Smooth muscle cell (in vitro differentiated cells): ENCODE measurements around the gene FCMR. TPM values are rescaled to one million over a fixed set of nuclear protein-coding genes. Genes with fewer than 3 reads are reported as not detected.

Experiments
- DNase-seq: peaks from one replicate; lab custom pipeline; 2025; ENCODE audit not compliant: unreplicated experiment; lab: John Stamatoyannopoulos, UW
- H2AFZ ChIP-seq: fragments of 200-600 bp; sonication (generic); 2 replicates; pipeline ENCODE4 v1.6.0; 2016; ENCODE audit warnings: antibody characterized with exemption, low read depth, mild to moderate bottlenecking
- H3F3A ChIP-seq: fragments of 200-600 bp; sonication (generic); 2 replicates; pipeline ENCODE4 v1.6.0; 2017; ENCODE audit warnings: antibody characterized with exemption, low read depth
- H3K27ac ChIP-seq: fragments of 200-600 bp; sonication (generic); 2 replicates; pipeline ENCODE4 v1.5.1; 2016; ENCODE audit warnings: low read depth, mild to moderate bottlenecking
- H3K27me3 ChIP-seq: fragments of 200-600 bp; sonication (generic); 2 replicates; pipeline ENCODE4 v1.6.1; 2016; ENCODE audit warnings: low read depth, mild to moderate bottlenecking
- H3K36me3 ChIP-seq: fragments of 200-600 bp; sonication (generic); 2 replicates; pipeline ENCODE4 v1.5.1; 2016; ENCODE audit warnings: low read depth
- H3K4me1 ChIP-seq: fragments of 200-600 bp; sonication (generic); 2 replicates; pipeline ENCODE4 v1.5.1; 2016; ENCODE audit warnings: low read depth
- H3K4me2 ChIP-seq: fragments of 200-600 bp; sonication (generic); 2 replicates; pipeline ENCODE4 v1.6.0; 2016; ENCODE audit warnings: mild to moderate bottlenecking
- H3K4me3 ChIP-seq: fragments of 200-600 bp; sonication (generic); 2 replicates; pipeline ENCODE4 v1.5.1; 2016; ENCODE audit warnings: mild to moderate bottlenecking
- H3K79me2 ChIP-seq: fragments of 200-600 bp; sonication (generic); 2 replicates; pipeline ENCODE4 v1.6.0; 2016; ENCODE audit warnings: low read depth, mild to moderate bottlenecking
- H3K9ac ChIP-seq: fragments of 200-600 bp; sonication (generic); 2 replicates; pipeline ENCODE4 v1.6.0; 2016; ENCODE audit warnings: low read depth
- H3K9me3 ChIP-seq: fragments of 200-600 bp; sonication (generic); replicated peaks from 2 replicates; pipeline ENCODE4 v1.5.1; 2016; ENCODE audit warnings: low read depth
- H4K20me1 ChIP-seq: fragments of 200-600 bp; sonication (generic); 2 replicates; pipeline ENCODE4 v1.6.0; 2016; ENCODE audit warnings: low read depth
- CTCF ChIP-seq: fragments of 200-600 bp; sonication (generic); IDR thresholded peaks from 2 replicates; pipeline ENCODE4 v1.5.1; 2017; ENCODE audit warnings: borderline replicate concordance, mild to moderate bottlenecking, antibody characterized with exemption; ENCODE audit not compliant: insufficient read depth, poor library complexity, severe bottlenecking
- WGBS: methylation state at CpG from one replicate; pipeline ENCODE4 v1.1.7; 2016; ENCODE audit warnings: low lambda C conversion rate; 5-methylcytosine and 5-hydroxymethylcytosine counted together
- polyA plus RNA-seq: library from polyadenylated mRNA; unstranded; fragments of >200 nt; fragmentation: Nextera tagmentation; extraction: Ambion mirVana; gene quantifications from 2 replicates; pipeline ENCODE4 v1.2.1, GENCODE V29; 2016
- total RNA-seq: library from RNA; depleted of rRNA; stranded (reverse); fragments of >200 nt; gene quantifications from 2 replicates; pipeline ENCODE4 v1.2.3, GENCODE V29; 2014

Gene FCMR
- total and polyA plus RNA-seq, 2 experiments from 2014 or later = 1.6 TPM; not detected in 1

GRCh38 chr1:206883160-206883559 lies 38.6 kb downstream of the FCMR start:
- DNase-seq = no peak
- WGBS = 94% methylated on average over 1 of the region's 1 CpG

GRCh38 chr1:206882555-206882954 lies 39.2 kb downstream of the FCMR start:
- Histone ChIP-seq H3K27me3 (no peaks in the 10 kb centered on the region), H3K27ac (no peak overlapping the region), H2AFZ (no peak overlapping the region), H4K20me1 (no peaks in the 10 kb centered on the region), H3K9me3 (peaks cover 7% of the 10 kb centered on the region), H3F3A (no peaks in the 10 kb centered on the region), H3K4me3 (no peak overlapping the region), H3K36me3 (peaks cover 5% of the 10 kb centered on the region), H3K4me1 (no peaks in the 10 kb centered on the region), H3K9ac (no peak overlapping the region), H3K79me2 (no peaks in the 10 kb centered on the region), H3K4me2 (no peak overlapping the region)
- WGBS = 80% methylated on average over 3 of the region's 3 CpGs
- DNase-seq = no peak
- TF ChIP-seq CTCF = peak; percentile 7

More at GRCh38 chr1:206883160-206883559, 38.6 kb downstream of the FCMR start:
- no peak overlapping the region for H3K9ac ChIP-seq
- H2AFZ ChIP-seq = no peak overlapping the region
- H3K4me1 ChIP-seq = no peaks in the 10 kb centered on the region
- no peaks in the 10 kb centered on the region for H3K79me2 ChIP-seq
- no peak overlapping the region for H3K27ac ChIP-seq
- peaks cover 7% of the 10 kb centered on the region for H3K9me3 ChIP-seq
- TF ChIP-seq CTCF = no peak
- no peaks in the 10 kb centered on the region for H3F3A ChIP-seq
- H3K27me3 ChIP-seq = no peaks in the 10 kb centered on the region
- no peak overlapping the region for H3K4me2 ChIP-seq
- no peak overlapping the region for H3K4me3 ChIP-seq
- peaks cover 5% of the 10 kb centered on the region for H3K36me3 ChIP-seq
- no peaks in the 10 kb centered on the region for H4K20me1 ChIP-seq

- H3K4me1 ChIP-seq = no peaks in the 10 kb centered on the region
- no peak for TF ChIP-seq CTCF
Measured at GRCh38 chr1:206880314-206880713, 41.4 kb downstream of the FCMR start.

GRCh38 chr1:206878456-206878855 lies 43.3 kb downstream of the FCMR start:
- Histone ChIP-seq H4K20me1 (no peaks in the 10 kb centered on the region), H3K27ac (no peak overlapping the region), H3K4me1 (no peaks in the 10 kb centered on the region), H3K79me2 (no peaks in the 10 kb centered on the region), H3F3A (no peaks in the 10 kb centered on the region), H3K36me3 (peaks cover 5% of the 10 kb centered on the region), H3K4me2 (no peak overlapping the region), H2AFZ (no peak overlapping the region), H3K4me3 (no peak overlapping the region), H3K27me3 (no peaks in the 10 kb centered on the region), H3K9me3 (peaks cover 7% of the 10 kb centered on the region), H3K9ac (no peak overlapping the region)
- no peak for TF ChIP-seq CTCF
- DNase-seq = no peak

More at GRCh38 chr1:206880314-206880713, 41.4 kb downstream of the FCMR start:
- H3K36me3 ChIP-seq = peaks cover 5% of the 10 kb centered on the region
- WGBS = 71% methylated on average over 3 of the region's 3 CpGs
- H3K27me3 ChIP-seq = no peaks in the 10 kb centered on the region
- H3F3A ChIP-seq = no peaks in the 10 kb centered on the region
- H3K27ac ChIP-seq = no peak overlapping the region
- H4K20me1 ChIP-seq = no peaks in the 10 kb centered on the region
- no peak overlapping the region for H2AFZ ChIP-seq
- peaks cover 7% of the 10 kb centered on the region for H3K9me3 ChIP-seq
- H3K4me2 ChIP-seq = no peak overlapping the region
- no peaks in the 10 kb centered on the region for H3K79me2 ChIP-seq
- no peak overlapping the region for H3K9ac ChIP-seq
- DNase-seq = no peak
- H3K4me3 ChIP-seq = no peak overlapping the region
